HG03457 (cell line): ENCODE data around the gene AXIN2.
A peak's percentile ranks its signal among the peaks of the same experiment; 100 is the strongest.

Experiments
- ATAC-seq: cut with Tn5 transposase; IDR thresholded peaks from one replicate; pipeline ENCODE4 v1.9.1; 2021; ENCODE audit warnings: moderate number of reproducible peaks; ENCODE audit not compliant: unreplicated experiment

The AXIN2 gene, protein sequence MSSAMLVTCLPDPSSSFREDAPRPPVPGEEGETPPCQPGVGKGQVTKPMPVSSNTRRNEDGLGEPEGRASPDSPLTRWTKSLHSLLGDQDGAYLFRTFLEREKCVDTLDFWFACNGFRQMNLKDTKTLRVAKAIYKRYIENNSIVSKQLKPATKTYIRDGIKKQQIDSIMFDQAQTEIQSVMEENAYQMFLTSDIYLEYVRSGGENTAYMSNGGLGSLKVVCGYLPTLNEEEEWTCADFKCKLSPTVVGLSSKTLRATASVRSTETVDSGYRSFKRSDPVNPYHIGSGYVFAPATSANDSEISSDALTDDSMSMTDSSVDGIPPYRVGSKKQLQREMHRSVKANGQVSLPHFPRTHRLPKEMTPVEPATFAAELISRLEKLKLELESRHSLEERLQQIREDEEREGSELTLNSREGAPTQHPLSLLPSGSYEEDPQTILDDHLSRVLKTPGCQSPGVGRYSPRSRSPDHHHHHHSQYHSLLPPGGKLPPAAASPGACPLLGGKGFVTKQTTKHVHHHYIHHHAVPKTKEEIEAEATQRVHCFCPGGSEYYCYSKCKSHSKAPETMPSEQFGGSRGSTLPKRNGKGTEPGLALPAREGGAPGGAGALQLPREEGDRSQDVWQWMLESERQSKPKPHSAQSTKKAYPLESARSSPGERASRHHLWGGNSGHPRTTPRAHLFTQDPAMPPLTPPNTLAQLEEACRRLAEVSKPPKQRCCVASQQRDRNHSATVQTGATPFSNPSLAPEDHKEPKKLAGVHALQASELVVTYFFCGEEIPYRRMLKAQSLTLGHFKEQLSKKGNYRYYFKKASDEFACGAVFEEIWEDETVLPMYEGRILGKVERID

DNA sequence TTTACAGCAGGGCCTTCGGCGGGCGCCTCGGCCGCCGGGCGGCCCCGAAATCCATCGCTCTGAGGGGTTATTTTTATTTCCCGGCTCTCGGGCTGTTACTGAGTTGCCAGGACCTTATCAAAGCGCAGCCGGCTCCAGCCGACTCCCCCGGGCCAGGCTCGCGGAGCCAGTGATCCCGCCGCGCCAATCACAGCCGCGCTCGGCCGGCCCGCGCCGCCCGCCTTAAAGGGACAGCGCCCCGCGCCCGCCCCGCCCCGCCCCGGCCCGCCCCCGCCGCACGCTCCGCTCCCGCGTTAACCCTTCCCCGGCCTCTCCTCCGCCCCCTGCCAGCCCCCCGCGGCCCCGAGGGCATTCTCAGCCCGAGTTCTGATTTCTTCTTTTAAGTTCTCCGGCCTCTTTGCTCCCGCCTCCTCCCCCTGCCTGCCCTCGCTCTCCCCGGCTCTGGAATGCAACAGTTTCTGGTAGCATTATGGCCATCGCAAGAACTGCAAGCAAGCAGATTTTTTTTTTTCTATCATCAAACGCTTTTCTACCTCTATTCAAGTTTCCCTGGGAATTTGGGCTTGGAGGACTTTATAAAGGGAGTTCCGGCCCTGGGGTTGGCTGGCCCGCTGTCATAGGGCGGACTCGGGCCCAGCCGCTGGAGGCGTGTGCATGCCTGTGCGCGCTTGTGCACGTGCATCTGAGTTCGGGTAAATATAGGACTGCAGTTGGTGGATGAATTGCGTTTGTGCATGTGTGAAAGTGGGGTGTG lies at the start of gene AXIN2:
AXIN2 (minus strand) TSS at position 197 of the 754 bp plus-strand sequence. CDS start 3,028 bp downstream, outside the sequence.
- peak; percentile 66 for ATAC-seq

DNA sequence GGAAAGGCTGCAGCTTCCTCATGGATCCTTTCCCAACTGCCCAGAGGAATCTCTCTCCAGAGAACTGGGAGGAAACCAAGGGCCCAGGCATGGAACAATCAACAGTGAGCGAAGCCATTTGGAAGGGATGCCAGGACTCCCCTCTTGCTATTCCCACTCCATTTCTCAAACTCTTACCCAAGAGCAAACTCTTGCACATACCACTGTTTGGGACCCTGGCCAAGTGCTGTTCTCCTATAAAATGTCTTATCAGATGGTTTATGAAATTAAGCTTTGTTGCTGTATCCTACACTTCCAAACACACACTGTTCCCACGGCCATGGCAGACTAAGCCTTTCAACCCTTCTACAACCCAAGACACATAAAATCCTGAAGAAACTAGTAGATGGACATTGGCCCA lies 48.3 kb upstream of the AXIN2 start:
- ATAC-seq: no peak

DNA sequence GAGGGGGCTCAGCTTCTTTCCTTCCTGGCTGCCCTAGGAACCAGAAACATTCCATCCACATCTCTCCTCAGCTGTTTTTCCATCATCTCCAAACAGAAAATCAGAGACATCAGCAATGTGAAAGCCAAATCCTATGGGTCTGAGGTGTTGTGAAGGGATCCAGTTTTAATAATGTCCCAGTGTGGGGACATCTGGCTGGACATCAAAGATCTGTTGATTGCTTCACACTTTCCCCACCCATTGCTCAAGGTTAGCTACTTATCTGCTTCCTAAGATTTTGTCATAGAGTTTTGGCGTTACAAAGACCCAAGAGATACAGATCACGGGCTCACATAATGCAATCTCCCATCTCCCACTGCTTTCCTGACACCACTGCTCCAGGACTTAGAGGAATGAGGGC lies 47.8 kb upstream of the AXIN2 start:
- ATAC-seq: no peak

DNA sequence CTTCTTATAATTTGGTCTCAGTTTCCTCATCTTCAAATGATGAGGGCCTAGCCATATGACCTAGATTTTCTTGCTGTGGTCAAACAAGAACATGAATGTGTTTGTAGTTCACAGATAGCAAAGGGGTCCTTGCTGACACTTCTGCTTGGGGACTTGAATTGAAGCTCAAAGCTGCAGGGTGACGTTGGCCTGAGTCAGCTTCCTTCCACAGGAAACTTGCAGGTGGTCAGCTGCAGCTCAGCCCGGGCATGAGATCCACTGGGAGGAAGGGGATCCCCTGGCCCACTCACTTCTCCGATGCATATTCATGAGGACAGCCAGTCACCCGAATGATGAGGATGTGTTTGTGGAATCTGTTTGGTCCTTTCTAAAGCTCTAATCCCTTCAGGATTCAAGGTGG lies 42.6 kb upstream of the AXIN2 start:
- no peak for ATAC-seq

DNA sequence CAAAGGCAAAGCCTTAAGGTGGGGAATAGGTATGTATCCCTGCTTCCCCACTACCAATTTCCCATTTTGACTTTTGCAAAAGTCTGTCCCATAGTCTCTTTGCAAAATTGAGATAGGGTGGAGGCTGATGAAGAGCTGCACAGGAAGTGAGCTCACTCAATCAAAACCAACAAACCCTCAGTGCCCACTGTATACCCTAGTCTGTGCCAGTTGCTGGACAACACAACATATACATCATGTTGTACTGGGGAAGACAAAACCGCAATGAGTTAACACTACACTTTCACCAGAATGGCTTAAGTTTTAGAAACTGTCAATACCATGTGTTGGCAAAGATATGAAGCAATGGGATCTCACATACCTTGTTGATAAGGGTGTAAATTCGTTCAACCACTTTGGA lies 40.4 kb upstream of the AXIN2 start:
- no peak for ATAC-seq

DNA sequence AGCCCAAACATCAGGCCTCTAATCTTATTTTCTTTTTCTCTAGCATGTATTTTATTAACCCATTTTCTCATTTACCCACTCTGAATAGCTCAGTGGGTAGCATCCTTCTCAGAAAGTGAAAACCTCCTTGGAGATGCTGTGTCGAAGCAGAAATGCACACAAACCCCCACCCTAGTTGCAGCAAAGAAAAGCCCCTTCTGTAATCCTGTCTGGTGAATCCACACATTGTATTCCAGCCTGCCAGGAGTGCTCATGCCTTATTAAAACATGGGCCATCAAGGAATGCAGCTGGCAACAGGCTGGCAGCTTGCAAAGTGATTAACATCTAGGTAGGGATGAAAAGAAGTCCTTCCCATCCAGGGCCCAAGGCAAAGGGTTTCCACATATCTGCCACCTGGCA lies 39.7 kb upstream of the AXIN2 start:
- ATAC-seq: no peak

DNA sequence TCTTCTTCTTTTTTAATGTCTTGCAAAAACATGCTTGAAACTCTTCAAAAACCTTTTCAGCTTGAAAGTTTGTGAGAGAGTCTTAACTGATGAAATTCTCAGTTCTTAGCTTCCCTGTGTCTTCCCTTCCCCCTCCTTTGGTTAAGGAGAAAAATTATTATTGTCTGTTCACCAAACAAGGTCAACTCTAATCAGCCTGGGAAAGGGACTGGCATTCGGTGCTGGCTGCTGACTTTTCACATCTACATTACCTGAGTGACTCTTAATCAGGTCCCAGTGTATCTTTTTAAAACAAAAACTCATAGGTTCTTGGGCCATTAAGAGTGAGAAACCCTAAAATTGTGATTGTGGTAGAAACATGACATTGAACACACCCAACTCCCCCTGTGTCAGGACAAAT lies 39.1 kb upstream of the AXIN2 start:
- no peak for ATAC-seq

DNA sequence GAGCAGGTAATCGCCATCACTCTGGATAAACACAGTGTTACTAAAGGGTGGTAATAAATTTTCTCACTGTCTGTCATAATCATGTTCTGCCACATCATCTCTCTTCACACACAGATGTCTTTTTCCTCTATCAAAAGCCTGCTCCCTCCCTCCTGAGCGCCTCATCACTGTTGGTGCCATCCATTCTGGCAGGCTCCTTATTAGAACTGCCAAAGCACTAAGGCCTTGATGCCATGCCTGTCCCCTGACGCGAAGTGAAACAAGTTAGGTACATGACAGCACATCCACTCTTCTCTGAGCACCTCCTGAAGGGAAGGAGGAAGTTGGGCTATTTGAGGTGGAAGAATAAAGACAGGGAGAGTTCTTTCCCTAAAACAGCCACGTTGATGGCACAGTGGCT lies 38.2 kb upstream of the AXIN2 start:
- ATAC-seq: no peak

DNA sequence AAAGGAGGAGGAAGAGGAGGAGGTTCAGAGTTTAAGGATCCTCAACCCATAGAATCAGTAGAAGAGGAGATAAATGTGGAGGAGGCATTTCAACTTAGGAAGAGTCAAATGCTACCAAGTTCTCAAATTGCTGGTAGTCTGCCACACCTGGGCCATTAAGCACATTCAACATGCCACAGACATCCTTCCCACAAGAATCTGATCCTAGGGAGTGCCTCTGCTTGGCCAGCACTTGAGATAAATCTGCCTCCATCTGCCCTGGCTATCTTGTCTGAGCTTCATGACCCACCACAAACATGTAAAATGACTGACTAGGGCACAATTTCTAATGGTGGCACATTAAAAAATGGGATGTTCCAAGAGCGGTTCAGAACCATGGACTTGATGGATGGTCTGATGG lies 37.3 kb upstream of the AXIN2 start:
- no peak for ATAC-seq

DNA sequence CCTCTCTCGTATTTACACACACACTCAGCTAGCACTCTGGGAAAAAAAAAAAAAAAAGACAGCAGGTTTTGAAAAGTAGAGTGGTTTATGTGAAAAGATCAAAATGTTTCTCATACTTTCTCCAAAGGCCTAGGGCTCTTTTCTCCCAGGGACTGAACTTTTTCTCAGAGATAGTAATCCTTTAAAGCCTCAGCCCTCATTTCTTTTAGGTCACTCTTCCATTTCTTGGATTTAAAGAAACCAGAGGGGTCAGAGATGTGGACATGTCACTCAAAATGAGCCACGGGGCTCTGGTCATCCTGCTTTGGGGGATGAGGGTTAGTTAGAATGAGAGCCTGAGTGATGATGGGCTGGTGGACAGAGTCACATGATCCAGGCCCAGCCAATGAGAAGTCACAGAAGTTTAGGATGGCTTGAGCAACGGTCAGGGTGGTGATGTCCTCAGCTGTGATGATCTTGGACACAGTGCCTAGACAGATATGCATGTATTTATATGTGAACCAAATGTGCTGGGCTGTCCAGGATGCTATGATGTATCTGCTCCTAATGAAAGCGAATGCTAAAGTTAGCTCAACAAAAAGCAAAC lies 33.7 kb upstream of the AXIN2 start:
- ATAC-seq: no peak

DNA sequence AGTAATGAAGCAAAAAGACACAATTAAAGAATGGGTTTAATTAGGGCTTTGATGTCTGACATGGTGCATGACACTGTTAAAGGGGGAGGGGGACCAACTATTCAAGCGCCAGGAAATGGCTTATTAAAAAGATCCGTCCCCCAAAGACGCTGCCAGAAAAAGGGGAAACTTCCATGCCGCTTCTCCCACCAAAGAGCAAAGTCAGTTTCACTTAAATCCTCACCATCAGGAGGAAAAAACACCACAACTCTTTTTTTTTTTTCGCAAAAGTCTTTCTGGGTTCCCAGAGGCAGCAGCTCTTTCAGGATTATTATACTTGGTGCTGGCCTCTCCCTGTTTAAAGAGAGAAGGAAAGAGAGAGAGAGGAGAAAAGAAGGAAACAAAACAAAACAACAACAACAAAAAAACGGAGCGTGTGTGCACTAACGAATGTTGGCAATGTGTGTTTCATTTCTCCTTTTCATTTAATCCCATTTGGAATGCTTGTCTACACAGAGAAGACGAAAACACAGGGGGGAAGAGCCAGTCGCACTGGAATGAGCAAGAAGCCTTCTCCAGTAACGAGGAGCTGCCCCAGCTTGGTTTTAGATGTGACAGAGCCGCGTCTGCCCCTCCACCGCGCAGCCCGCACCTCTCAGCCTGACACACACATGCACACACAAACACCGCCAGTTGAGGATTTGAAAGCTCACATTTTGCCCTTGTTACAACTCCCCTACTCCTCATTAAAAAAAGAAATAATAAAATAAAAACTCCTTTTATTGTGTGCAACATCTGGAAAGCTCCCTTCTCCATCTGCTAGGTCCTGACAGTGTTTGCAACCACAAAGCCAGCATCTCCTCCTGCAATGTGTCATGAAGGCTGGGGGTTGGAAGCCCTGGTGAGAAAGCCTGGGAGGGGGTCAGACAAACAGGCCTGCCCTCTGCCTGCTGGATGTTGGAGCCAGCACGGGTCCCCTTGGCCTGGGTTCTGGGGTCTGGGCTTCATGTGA lies 32.7 kb upstream of the AXIN2 start:
- ATAC-seq: no peak

DNA sequence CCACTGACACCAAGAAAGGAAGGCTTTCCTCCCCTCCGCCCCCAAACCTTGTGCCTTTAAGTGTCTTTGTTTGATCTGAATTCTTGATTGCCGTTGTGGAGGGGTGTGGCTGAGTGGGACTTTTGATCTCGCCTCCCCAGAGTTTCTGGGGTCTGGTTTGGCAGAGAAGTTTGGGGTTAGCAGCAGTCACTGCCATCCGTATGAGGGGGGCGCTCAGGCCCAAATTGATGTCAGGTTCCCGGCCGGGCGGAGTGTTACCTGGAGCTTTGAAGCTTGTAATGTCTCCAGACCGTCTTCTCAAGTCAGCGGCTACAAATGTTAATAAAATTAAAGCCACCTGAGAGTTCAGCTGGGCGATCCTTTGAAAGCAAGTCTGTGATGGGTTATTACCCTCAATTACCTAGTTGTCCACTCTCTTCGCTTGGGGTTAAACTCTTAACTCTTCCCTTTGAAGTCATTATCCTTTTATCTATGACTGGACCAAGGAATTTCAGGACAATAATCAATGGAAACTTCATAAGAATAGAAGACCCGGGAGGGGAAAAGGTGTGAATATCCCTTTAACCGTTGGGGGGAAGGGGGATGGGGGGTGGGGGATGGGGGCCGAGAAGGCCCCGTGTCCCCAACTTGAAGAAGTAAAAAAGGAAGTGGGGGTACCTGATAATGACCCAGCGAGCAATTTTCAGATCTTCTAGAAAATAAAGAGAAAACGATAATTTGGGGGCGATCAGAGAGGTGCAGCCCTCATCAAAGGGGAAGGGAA lies 31.8 kb upstream of the AXIN2 start:
- ATAC-seq: no peak

DNA sequence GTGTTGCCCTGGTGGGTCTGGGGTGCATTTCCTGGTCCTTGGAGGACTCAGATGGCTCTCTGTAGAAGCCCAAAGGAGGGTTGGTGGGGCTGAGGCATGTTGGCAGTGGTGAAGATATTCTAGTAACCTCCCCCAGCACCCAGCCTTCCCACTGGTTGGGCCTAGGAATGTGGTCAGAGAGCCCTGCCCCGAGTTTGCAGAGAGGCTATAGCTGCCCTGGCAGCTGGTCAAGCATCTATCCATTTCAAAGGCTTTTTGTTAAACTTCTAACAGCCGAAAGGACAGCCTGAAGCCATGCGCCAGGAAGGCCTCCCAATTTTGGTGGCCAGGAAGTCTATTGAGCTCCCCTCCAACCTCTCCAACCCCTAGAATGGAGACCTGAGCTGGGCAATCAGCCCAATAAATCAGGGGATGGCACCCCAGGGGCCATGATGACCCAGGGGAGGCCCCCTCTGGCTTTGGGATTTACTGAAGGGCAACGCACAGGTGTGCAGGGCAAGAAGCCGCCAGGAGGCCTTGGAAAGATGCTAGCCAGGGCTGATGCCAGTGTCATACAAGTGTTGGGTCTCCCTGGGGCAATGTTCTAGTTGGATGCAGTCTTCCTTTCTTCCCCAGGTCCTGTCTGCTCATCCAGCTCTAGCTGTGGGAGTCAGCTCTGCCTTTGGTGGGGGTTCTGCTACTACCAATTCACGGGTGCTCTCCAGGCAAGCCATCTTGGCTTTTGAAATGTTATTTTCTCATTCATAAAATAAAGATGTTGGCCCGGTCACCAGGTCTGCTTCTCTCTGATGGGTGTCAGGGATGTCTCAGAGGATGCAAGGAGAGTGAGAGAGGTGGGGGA lies 30.9 kb upstream of the AXIN2 start:
- ATAC-seq: no peak

DNA sequence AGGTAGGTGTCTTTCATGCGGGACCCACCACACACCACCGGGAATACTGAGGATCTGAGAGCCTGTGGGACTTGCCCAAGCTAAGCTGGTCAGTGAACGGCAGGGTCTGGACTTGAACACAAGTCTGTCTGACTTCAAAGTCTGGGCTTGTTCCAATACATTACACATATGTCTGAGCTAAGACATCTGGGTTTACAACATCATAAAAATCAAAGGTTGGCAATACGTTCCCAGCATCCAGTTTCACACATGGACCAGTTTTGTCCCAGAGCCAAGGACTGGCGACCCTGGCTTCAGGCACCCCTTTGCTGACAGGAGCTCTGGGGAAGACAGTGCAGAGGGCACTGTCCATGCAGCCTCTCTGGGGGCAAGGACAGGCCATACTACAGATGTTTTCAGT lies 27.9 kb upstream of the AXIN2 start:
- no peak for ATAC-seq

DNA sequence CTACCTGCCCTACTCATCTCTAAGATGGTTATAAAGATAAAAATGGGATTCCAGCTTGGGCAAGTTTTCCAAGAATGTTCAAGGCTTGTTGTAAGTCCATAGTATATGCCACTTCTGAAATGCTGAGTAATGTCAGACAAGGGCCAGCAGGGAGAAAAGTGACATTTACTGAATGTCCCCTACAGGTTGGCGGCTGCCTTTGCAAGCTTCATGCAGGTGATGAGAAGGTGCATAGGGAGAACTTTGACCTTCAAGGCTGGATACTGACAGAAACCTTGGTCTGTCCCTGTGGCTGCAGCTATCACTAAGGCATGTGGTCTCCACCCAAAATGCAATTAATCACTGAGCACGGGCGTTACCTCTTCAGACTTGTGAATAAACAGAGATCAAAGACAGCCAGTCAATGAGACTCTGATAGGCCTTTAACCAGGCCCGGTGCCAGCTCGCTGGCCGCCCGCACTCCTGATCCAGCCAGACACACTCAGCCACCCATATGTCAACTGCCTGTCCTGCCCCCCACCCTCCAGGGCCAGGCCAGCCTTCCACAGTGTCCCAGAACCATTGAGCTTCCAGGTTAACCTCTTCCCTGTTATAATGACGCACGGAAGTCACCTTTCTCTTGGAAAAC lies 26.8 kb upstream of the AXIN2 start:
- no peak for ATAC-seq

DNA sequence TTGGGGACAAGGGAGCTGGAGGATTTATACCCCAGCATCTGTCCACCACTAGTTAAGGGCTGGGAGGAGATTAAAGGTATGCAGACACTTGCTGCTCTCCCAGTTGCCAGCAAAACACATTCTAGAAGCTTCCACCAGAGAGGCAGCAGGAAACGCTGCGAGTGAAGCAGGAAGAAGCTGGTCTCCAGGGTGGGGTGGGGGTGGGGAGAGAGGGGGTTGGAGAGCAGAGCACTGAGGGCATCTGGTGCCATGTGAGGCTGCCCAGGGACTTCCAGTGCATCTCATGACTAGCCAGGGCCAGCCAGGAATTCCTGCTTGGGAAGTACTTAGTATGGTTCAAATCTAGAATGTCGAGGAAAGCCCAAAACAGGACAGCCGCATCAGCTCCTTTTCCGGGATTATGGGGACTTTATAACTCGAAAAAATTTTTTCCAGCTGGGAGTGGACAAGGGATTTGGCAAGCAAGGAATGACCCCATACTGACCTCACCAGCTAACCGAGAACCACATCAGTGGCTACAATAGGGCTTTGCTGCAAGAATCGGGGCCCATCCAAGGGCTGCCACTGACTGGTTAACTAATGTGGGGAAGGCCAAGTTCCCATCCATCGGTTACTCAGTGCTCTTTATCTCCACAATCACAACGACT lies 26.2 kb upstream of the AXIN2 start:
- no peak for ATAC-seq

DNA sequence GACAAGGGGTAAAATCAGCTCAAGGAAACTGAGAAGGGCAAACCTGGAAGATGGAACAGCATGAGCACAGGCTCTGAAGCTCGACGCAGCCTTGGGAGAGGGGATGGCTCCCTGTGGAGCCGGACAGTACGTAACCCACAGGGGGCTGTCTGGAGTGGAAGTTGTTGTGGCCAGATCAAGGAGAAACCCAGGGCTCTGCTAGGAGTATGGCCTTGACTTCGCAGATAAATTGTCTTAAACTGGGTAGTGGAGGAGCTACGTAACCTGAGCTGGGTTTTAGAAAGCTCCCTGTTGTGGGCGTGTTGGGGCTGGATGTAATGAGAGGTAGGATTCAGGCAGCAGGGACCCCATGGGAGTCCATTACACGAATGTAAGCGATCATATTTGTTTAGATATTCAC lies 25.5 kb upstream of the AXIN2 start:
- no peak for ATAC-seq
